Tibial artery (tissue), 4 donors: ENCODE measurements around the gene NOPCHAP1.
A peak's percentile ranks its signal among the peaks of the same experiment; 100 is the strongest.

Source experiments
- DNase-seq, 2 donors: peaks; one replicate each; pipeline ENCODE4 v3.0.0-alpha.2; 2019
- H3K27ac ChIP-seq, 2 donors: fragments of 200-600 bp; sonication (generic) in 1 of 2; 1 replicate in 1 of 2; 2 replicates in 1 of 2; pipeline ENCODE4 v1.5.1; 2018 to 2019; ENCODE audit warnings: mild to moderate bottlenecking in 1 of 2
- H3K27me3 ChIP-seq, 2 donors: fragments of 200-600 bp; sonication (generic) in 1 of 2; one replicate each; pipeline versions ENCODE4 v1.5.1 to v1.6.0; 2016 to 2019
- H3K36me3 ChIP-seq, 3 donors: fragments of 200-600 bp; sonication (generic) in 2 of 3; one replicate each; pipeline ENCODE4 v1.5.1; 2016 to 2019; ENCODE audit warnings: mild to moderate bottlenecking in 2 of 3
- H3K4me1 ChIP-seq, 4 donors: fragments of 200-600 bp; sonication (generic) in 2 of 4; 1 replicate in 3 of 4; 2 replicates in 1 of 4; pipeline ENCODE4 v1.5.1; 2016 to 2019
- H3K4me3 ChIP-seq, 2 donors: fragments of 200-600 bp; sonication (generic) in 1 of 2; 1 replicate in 1 of 2; 2 replicates in 1 of 2; pipeline ENCODE4 v1.5.1; 2018 to 2019; ENCODE audit warnings: mild to moderate bottlenecking in 2 of 2
- H3K9me3 ChIP-seq, 3 donors: fragments of 200-600 bp; sonication (generic) in 1 of 3; one replicate each; pipeline ENCODE4 v1.5.1; 2016 to 2019
- intact Hi-C: fragments of 100-400 bp; cut with DNase I; formaldehyde crosslinking; loops from one replicate; pipeline ENCODE4 v1.15.0; 2023; ENCODE audit warnings: low total_unique reads
- TF ChIP-seq, protein P1 (sequence below), 2 experiments: fragments of 200-600 bp in 1 of 2; fragments of 450-650 bp in 1 of 2; IDR thresholded peaks; one replicate each; pipeline ENCODE4 v1.5.1; 2017 to 2019; ENCODE audit warnings: antibody characterized with exemption in 2 of 2, mild to moderate bottlenecking in 1 of 2, moderate library complexity in 1 of 2

The NOPCHAP1 gene

DNA sequence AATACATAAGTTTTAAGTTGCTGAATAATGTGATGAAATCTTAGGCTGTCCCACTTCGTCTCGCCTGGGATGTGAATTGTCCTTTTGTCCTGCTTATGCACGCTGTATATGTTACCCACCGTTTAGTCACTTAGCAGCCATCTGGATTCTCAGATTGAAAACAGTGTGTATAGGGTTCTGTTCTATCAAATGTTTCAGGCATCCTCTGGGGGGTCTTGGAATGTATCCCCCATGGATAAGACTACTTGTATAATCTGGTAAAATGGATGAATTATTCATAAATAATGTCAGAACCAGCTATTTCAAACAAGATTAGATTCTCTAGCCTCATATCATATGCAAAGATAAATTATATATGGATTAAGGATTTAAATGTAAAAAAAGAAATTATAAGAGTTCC, 29.4 kb downstream of the NOPCHAP1 start:
- no peaks in the 10 kb centered on the region for H3K27me3 ChIP-seq
- TF ChIP-seq, protein P1, sequence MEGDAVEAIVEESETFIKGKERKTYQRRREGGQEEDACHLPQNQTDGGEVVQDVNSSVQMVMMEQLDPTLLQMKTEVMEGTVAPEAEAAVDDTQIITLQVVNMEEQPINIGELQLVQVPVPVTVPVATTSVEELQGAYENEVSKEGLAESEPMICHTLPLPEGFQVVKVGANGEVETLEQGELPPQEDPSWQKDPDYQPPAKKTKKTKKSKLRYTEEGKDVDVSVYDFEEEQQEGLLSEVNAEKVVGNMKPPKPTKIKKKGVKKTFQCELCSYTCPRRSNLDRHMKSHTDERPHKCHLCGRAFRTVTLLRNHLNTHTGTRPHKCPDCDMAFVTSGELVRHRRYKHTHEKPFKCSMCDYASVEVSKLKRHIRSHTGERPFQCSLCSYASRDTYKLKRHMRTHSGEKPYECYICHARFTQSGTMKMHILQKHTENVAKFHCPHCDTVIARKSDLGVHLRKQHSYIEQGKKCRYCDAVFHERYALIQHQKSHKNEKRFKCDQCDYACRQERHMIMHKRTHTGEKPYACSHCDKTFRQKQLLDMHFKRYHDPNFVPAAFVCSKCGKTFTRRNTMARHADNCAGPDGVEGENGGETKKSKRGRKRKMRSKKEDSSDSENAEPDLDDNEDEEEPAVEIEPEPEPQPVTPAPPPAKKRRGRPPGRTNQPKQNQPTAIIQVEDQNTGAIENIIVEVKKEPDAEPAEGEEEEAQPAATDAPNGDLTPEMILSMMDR (IDR thresholded peaks at IDR 0.05), result no peak
- no peaks in the 10 kb centered on the region for H3K4me1 ChIP-seq
- H3K27ac ChIP-seq, result no peak overlapping the region
- no peak for DNase-seq
- H3K9me3 ChIP-seq, result no peaks in the 10 kb centered on the region
- no peak overlapping the region for H3K4me3 ChIP-seq
- peaks cover 16 to 42% (median 36%) of the 10 kb centered on the region in 3 donors for H3K36me3 ChIP-seq
- intact Hi-C loops, result no loop called here

DNA sequence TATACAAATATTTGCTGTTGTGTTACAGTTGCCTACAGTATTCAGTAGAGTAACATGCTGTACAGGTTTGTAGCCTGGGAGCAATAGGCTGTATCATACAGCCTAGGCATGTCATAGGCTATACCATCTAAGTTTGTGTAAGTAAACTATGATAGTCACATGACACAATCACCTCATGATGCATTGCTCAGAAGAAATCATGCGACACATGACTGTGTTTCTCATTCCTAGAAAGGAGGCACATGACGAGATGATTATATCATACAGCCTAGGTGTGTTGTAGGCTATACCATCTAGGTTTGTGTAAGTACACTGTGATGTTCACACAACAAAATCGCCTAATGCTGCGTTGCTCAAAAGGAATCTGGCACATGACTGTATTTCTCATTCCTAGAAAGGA, 31.9 kb downstream of the NOPCHAP1 start:
- Histone ChIP-seq H3K4me1 (no peaks in the 10 kb centered on the region), H3K9me3 (no peaks in the 10 kb centered on the region), H3K27me3 (no peaks in the 10 kb centered on the region), H3K4me3 (no peak overlapping the region), H3K36me3 (peaks cover 0 to 27% (median 13%) of the 10 kb centered on the region in 3 donors), H3K27ac (no peak overlapping the region)
- TF ChIP-seq, protein P1 (IDR thresholded peaks at IDR 0.05), result no peak
- no peak for DNase-seq
- intact Hi-C loops, result no loop called here

DNA sequence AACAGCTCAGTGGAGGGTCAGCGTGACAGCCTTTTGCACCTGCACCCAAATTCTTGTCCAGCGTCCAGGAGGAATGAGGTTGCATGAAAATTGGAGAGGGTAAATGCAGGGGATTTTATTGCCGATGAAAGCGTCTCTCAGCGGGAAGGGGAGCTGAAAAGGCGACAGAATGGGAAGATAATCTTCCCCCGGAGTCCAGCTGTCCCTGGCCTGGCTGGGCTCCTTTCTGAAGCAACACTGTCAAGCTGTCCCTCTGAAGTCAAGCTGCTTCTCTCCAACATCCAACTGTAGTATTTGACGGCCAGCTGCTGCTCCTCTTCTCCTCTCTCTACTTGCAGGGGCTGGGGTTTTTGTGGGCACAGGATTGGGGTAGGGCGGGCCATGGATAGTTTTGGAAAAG, 32.7 kb downstream of the NOPCHAP1 start:
- no peak for DNase-seq
- no peaks in the 10 kb centered on the region for H3K4me1 ChIP-seq
- TF ChIP-seq, protein P1 (IDR thresholded peaks at IDR 0.05), result no peak
- H3K27ac ChIP-seq, result no peak overlapping the region
- no peaks in the 10 kb centered on the region for H3K9me3 ChIP-seq
- H3K4me3 ChIP-seq, result no peak overlapping the region
- intact Hi-C loops, result no loop called here
- no peaks in the 10 kb centered on the region for H3K27me3 ChIP-seq
- H3K36me3 ChIP-seq, result peaks cover 0 to 21% (median 6%) of the 10 kb centered on the region in 3 donors

DNA sequence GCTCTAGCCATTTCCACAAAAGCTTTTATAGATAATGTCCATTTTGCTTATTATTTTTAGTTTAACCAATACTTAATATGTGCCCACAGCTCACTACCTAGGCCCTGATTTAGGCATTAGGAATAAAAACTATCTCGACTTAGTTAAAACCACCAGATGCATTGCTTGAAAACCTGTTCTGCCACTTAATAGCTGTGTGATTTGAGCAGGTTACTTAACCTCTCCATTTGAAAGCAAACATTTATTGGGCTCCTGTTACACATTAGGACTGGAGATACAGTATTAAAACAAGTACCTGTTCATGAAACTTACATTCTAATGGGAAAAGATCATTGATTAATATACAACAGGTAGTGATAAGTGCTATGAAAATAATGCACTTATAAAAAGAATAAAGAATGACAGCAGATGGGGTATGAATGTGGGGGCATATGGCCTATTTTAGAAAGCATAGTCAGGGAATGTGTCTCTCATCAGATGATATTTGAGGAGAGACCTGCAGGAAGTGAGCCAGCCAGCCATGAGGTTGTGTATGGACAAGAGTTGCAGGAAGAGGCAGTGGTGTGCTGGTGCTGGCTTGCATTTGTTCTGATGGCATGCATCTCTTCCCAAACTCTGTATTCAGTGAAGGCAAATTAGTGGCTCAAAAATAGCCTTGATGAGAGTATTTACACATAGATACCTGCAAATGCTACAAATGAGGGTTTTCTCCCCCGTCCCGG, 34.3 kb downstream of the NOPCHAP1 start:
- Histone ChIP-seq H3K4me1 (peaks cover 0 to 13% (median 7%) of the 10 kb centered on the region in 4 donors), H3K4me3 (no peak overlapping the region), H3K9me3 (no peaks in the 10 kb centered on the region), H3K27ac (no peak overlapping the region), H3K27me3 (no peaks in the 10 kb centered on the region), H3K36me3 (peaks cover 0 to 24% (median 5%) of the 10 kb centered on the region in 3 donors)
- intact Hi-C loops, result no loop called here
- no peak for DNase-seq
- TF ChIP-seq, protein P1 (IDR thresholded peaks at IDR 0.05), result no peak

DNA sequence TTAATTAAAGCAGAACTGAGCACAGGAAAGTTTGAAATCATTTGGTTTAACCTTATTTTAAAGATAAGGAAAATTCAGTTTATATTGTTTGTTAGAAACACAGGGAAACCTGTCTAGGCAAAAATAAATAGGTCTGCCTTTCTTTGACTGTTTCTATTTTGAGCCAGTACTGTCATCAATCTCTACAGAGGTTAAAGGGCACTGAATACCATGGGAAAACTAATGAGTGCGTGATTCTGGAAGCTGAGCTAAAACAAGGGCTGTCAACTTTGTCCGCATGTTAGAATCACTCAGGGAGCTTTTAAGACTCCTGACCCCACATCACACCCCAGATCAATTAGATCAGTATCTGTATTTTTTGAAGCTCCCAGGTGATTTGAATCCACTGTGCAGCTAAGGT, 38.8 kb downstream of the NOPCHAP1 start:
- no peaks in the 10 kb centered on the region for H3K27me3 ChIP-seq
- no peaks in the 10 kb centered on the region for H3K9me3 ChIP-seq
- TF ChIP-seq, protein P1 (IDR thresholded peaks at IDR 0.05), result no peak
- intact Hi-C loops, result no loop called here
- no peak for DNase-seq
- peak overlapping the region; percentile 46 to 78 for H3K27ac ChIP-seq
- H3K36me3 ChIP-seq, result peaks cover 0 to 5% (median 0%) of the 10 kb centered on the region in 3 donors
- peaks cover 0 to 26% (median 15%) of the 10 kb centered on the region in 4 donors for H3K4me1 ChIP-seq
- no peak overlapping the region for H3K4me3 ChIP-seq
